ENCODE data around the gene NUDCD3. TPM values are rescaled to one million over a fixed set of nuclear protein-coding genes. Genes with fewer than 3 reads are reported as not detected.

Gene NUDCD3
- total and polyA plus RNA-seq, 2 of the 8 experiments (the other 6 are each of a cell fraction or from before 2014, with no cell fraction given) = 35.2 to 93.7 TPM

DNA sequence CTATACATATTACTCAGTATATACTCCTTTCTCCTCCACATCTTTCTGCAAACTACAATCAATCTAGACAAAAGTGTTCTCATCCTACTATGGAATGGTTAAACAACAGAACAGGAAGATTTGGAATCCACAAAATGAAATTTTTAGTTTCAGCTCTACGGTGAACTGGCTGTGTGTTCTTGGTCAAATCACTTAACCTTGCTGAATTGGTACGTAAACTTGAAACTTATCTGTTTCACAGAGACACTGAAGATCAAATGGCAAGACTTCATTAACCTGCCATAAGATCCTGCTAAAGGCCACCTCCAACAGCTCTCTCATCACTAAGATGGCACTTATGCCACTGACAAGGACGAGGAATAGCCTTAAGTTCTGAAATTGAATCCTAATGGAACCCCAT lies 1.5 kb downstream of the NUDCD3 start (continued):
- TF ChIP-seq MAFK (IDR thresholded peaks at IDR 0.05; ENCODE audit: low read depth, low read length) (no peak), EP300 (IDR thresholded peaks at IDR 0.05; ENCODE audit: borderline replicate concordance in 1 of 2, low read depth in 2 of 2, low read length in 2 of 2) (no peak)
- TF ChIP-seq, protein P1, sequence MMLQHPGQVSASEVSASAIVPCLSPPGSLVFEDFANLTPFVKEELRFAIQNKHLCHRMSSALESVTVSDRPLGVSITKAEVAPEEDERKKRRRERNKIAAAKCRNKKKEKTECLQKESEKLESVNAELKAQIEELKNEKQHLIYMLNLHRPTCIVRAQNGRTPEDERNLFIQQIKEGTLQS (IDR thresholded peaks at IDR 0.05; ENCODE audit: insufficient read depth, low read depth, low read length) = no peak

Data from H1 (cell line).